Dendritic cell treated with granulocyte-macrophage colony-stimulating factor and Interleukin-4, amounts not matched to agents 40 ng/mL and 50 ng/mL, for 4 days (primary cell): ENCODE data around the gene NLRP4.

Source experiments
- H3K27ac Mint-ChIP-seq: one replicate; pipeline ENCODE4 v1.8.0; 2022; ENCODE audit warnings: mild to moderate bottlenecking, mixed read lengths
- H3K27me3 Mint-ChIP-seq: one replicate; pipeline ENCODE4 v1.8.0; 2022; ENCODE audit warnings: mild to moderate bottlenecking, mixed read lengths
- H3K36me3 Mint-ChIP-seq: one replicate; pipeline ENCODE4 v1.8.0; 2022; ENCODE audit warnings: low read depth, mixed read lengths
- H3K4me1 Mint-ChIP-seq: one replicate; pipeline ENCODE4 v1.8.0; 2022; ENCODE audit warnings: low read depth, mixed read lengths
- H3K4me3 Mint-ChIP-seq: one replicate; pipeline ENCODE4 v1.8.0; 2022; ENCODE audit warnings: mild to moderate bottlenecking, moderate library complexity, mixed read lengths
- H3K9me3 Mint-ChIP-seq: one replicate; pipeline ENCODE4 v1.8.0; 2022; ENCODE audit warnings: mixed read lengths
- intact Hi-C: fragments of 100-400 bp; cut with micrococcal nuclease; formaldehyde crosslinking; loops from one replicate; pipeline ENCODE4 v1.15.0; 2022

The NLRP4 gene

GRCh38 chr19:55836340-55836739, at the start of gene NLRP4:
TSS of gene NLRP4 (plus strand) at chr19:55836540. CDS start at chr19:55852081, 15,541 bp downstream.
- H3K36me3 Mint-ChIP-seq = no peaks in the 10 kb centered on the region
- no peaks in the 10 kb centered on the region for H3K27me3 Mint-ChIP-seq
- no peak within 1 kb of the TSS for H3K4me3 Mint-ChIP-seq
- H3K4me1 Mint-ChIP-seq = no peaks in the 10 kb centered on the region
- peaks cover 22% of the 10 kb centered on the region for H3K9me3 Mint-ChIP-seq
- no peak within 1 kb of the TSS for H3K27ac Mint-ChIP-seq
- intact Hi-C loops = no loop called here

GRCh38 chr19:55795021-55795420, 41.3 kb upstream of the NLRP4 start:
- no peaks in the 10 kb centered on the region for H3K36me3 Mint-ChIP-seq
- peaks cover 53% of the 10 kb centered on the region for H3K9me3 Mint-ChIP-seq
- H3K4me1 Mint-ChIP-seq = no peaks in the 10 kb centered on the region
- intact Hi-C loops = no loop called here
- H3K27ac Mint-ChIP-seq = no peak overlapping the region
- no peak overlapping the region for H3K4me3 Mint-ChIP-seq
- no peaks in the 10 kb centered on the region for H3K27me3 Mint-ChIP-seq

GRCh38 chr19:55801416-55801815, 34.9 kb upstream of the NLRP4 start:
- no peaks in the 10 kb centered on the region for H3K36me3 Mint-ChIP-seq
- no peak overlapping the region for H3K4me3 Mint-ChIP-seq
- intact Hi-C loops = loop anchor here (10.0 kb wide), 1 partner anchor 97 kb away; no protein-coding TSS in a partner anchor
- no peak overlapping the region for H3K27ac Mint-ChIP-seq
- no peaks in the 10 kb centered on the region for H3K4me1 Mint-ChIP-seq
- peaks cover 45% of the 10 kb centered on the region for H3K9me3 Mint-ChIP-seq
- no peaks in the 10 kb centered on the region for H3K27me3 Mint-ChIP-seq

- Mint-ChIP-seq H3K4me1 (no peaks in the 10 kb centered on the region), H3K36me3 (no peaks in the 10 kb centered on the region), H3K9me3 (peaks cover 47% of the 10 kb centered on the region), H3K4me3 (no peak overlapping the region), H3K27me3 (no peaks in the 10 kb centered on the region), H3K27ac (no peak overlapping the region)
- intact Hi-C loops = loop anchor here (10.0 kb wide), 1 partner anchor 97 kb away; no protein-coding TSS in a partner anchor
Observed at GRCh38 chr19:55802281-55802680, 34.1 kb upstream of the NLRP4 start.

- Mint-ChIP-seq H3K9me3 (peaks cover 56% of the 10 kb centered on the region), H3K4me3 (no peak overlapping the region), H3K27me3 (no peaks in the 10 kb centered on the region), H3K4me1 (no peaks in the 10 kb centered on the region), H3K36me3 (no peaks in the 10 kb centered on the region), H3K27ac (no peak overlapping the region)
- intact Hi-C loops = loop anchor here (10.0 kb wide), 1 partner anchor 105 kb away; no protein-coding TSS in a partner anchor
Observed at GRCh38 chr19:55809381-55810058, 26.8 kb upstream of the NLRP4 start.

GRCh38 chr19:55811340-55811739, 25.0 kb upstream of the NLRP4 start:
- Mint-ChIP-seq H3K9me3 (peaks cover 49% of the 10 kb centered on the region), H3K4me1 (no peaks in the 10 kb centered on the region), H3K27me3 (no peaks in the 10 kb centered on the region), H3K36me3 (no peaks in the 10 kb centered on the region), H3K4me3 (no peak overlapping the region), H3K27ac (no peak overlapping the region)
- intact Hi-C loops = no loop called here

GRCh38 chr19:55812449-55812848, 23.9 kb upstream of the NLRP4 start:
- no peaks in the 10 kb centered on the region for H3K36me3 Mint-ChIP-seq
- no peaks in the 10 kb centered on the region for H3K4me1 Mint-ChIP-seq
- intact Hi-C loops = no loop called here
- no peaks in the 10 kb centered on the region for H3K27me3 Mint-ChIP-seq
- no peak overlapping the region for H3K4me3 Mint-ChIP-seq
- no peak overlapping the region for H3K27ac Mint-ChIP-seq
- peaks cover 45% of the 10 kb centered on the region for H3K9me3 Mint-ChIP-seq

- Mint-ChIP-seq H3K27me3 (no peaks in the 10 kb centered on the region), H3K9me3 (peaks cover 47% of the 10 kb centered on the region), H3K27ac (no peak overlapping the region), H3K4me1 (no peaks in the 10 kb centered on the region), H3K4me3 (no peak overlapping the region), H3K36me3 (no peaks in the 10 kb centered on the region)
- intact Hi-C loops = no loop called here
Observed at GRCh38 chr19:55813906-55814305, 22.4 kb upstream of the NLRP4 start.

- no peaks in the 10 kb centered on the region for H3K27me3 Mint-ChIP-seq
- H3K27ac Mint-ChIP-seq = no peak overlapping the region
- peaks cover 47% of the 10 kb centered on the region for H3K9me3 Mint-ChIP-seq
- H3K36me3 Mint-ChIP-seq = no peaks in the 10 kb centered on the region
- H3K4me1 Mint-ChIP-seq = no peaks in the 10 kb centered on the region
- intact Hi-C loops = no loop called here
- H3K4me3 Mint-ChIP-seq = no peak overlapping the region
Observed at GRCh38 chr19:55820037-55820436, 16.3 kb upstream of the NLRP4 start.

GRCh38 chr19:55830656-55831055, 5.7 kb upstream of the NLRP4 start:
- H3K4me1 Mint-ChIP-seq = no peaks in the 10 kb centered on the region
- intact Hi-C loops = no loop called here
- H3K4me3 Mint-ChIP-seq = no peak overlapping the region
- H3K27me3 Mint-ChIP-seq = no peaks in the 10 kb centered on the region
- peaks cover 17% of the 10 kb centered on the region for H3K9me3 Mint-ChIP-seq
- no peak overlapping the region for H3K27ac Mint-ChIP-seq
- H3K36me3 Mint-ChIP-seq = no peaks in the 10 kb centered on the region

- no peaks in the 10 kb centered on the region for H3K27me3 Mint-ChIP-seq
- H3K9me3 Mint-ChIP-seq = peaks cover 27% of the 10 kb centered on the region
- no peaks in the 10 kb centered on the region for H3K36me3 Mint-ChIP-seq
- H3K4me1 Mint-ChIP-seq = no peaks in the 10 kb centered on the region
- H3K4me3 Mint-ChIP-seq = no peak within 1 kb of the TSS
- no peak within 1 kb of the TSS for H3K27ac Mint-ChIP-seq
- intact Hi-C loops = no loop called here
Observed at GRCh38 chr19:55831846-55832245, 4.5 kb upstream of the NLRP4 start, which contains the start of gene NLRP11. TSS of gene NLRP11 (minus strand) at chr19:55831999. CDS start at chr19:55818174, 13,825 bp downstream.

- Mint-ChIP-seq H3K36me3 (no peaks in the 10 kb centered on the region), H3K9me3 (peaks cover 29% of the 10 kb centered on the region), H3K4me1 (no peaks in the 10 kb centered on the region), H3K4me3 (no peak overlapping the region), H3K27me3 (no peaks in the 10 kb centered on the region), H3K27ac (no peak overlapping the region)
- intact Hi-C loops = no loop called here
Observed at GRCh38 chr19:55832676-55833075, 3.7 kb upstream of the NLRP4 start.

- Mint-ChIP-seq H3K36me3 (no peaks in the 10 kb centered on the region), H3K4me3 (no peak overlapping the region), H3K27ac (no peak overlapping the region), H3K27me3 (no peaks in the 10 kb centered on the region), H3K4me1 (no peaks in the 10 kb centered on the region), H3K9me3 (peaks cover 32% of the 10 kb centered on the region)
- intact Hi-C loops = no loop called here
Observed at GRCh38 chr19:55838251-55838650, 1.9 kb downstream of the NLRP4 start.

GRCh38 chr19:55838906-55839305, 2.6 kb downstream of the NLRP4 start:
- Mint-ChIP-seq H3K9me3 (peaks cover 38% of the 10 kb centered on the region), H3K4me1 (no peaks in the 10 kb centered on the region)
- intact Hi-C loops = no loop called here

GRCh38 chr19:55855160-55855559, 18.8 kb downstream of the NLRP4 start:
- intact Hi-C loops = no loop called here
- Mint-ChIP-seq H3K27me3 (no peaks in the 10 kb centered on the region), H3K4me1 (no peaks in the 10 kb centered on the region), H3K36me3 (no peaks in the 10 kb centered on the region), H3K27ac (no peak overlapping the region), H3K9me3 (peaks cover 61% of the 10 kb centered on the region), H3K4me3 (no peak overlapping the region)

More at GRCh38 chr19:55838906-55839305, 2.6 kb downstream of the NLRP4 start:
- no peaks in the 10 kb centered on the region for H3K36me3 Mint-ChIP-seq
- no peak overlapping the region for H3K4me3 Mint-ChIP-seq
- no peaks in the 10 kb centered on the region for H3K27me3 Mint-ChIP-seq
- H3K27ac Mint-ChIP-seq = no peak overlapping the region
